ENCODE results near the gene SLC35E3.

SLC35E3 gene

DNA sequence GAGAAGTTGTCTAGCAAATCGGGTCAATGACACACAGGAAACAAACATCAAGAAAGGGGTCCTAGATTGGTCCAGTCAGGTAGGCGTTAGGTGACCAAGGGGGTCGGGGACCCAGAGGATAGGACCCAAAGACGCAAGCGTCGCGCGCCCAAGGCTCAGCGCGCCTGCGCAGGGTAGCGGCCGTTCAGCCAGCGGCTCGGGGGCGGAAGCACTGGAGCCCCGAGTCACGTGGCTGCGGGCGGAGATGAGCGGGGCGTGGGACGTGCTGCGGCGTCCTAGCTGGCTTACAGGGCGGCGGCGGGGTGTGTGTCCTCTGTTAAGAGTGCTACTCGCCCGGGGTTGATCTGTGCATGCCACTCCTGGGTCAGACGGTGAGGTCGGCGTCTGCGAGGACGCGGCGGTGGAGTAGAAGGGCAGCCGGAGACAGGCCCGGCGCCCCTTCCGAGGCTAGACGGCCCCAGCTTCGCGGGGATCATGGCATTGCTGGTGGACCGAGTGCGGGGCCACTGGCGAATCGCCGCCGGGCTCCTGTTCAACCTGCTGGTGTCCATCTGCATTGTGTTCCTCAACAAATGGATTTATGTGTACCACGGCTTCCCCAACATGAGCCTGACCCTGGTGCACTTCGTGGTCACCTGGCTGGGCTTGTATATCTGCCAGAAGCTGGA, at the start of gene SLC35E3:
TSS of gene SLC35E3 (plus strand) at position 273 of the 668 bp plus-strand sequence. CDS start at position 475, 202 bp downstream.
- H3K9me2 ChIP-seq (ENCODE audit: low read depth, low read length): no peaks in the 10 kb centered on the region
- H3K4me1 ChIP-seq (ENCODE audit: insufficient read depth, low read length, severe bottlenecking): peaks cover 49% of the 10 kb centered on the region
- H3K9ac ChIP-seq (ENCODE audit: low read length): peak within 1 kb of the TSS; percentile 82
- peaks cover 31% of the 10 kb centered on the region; the same call in 1 of the 2 replicates for H3K36me3 ChIP-seq (ENCODE audit: insufficient read depth, low read length)
- H3K4me2 ChIP-seq (ENCODE audit: low read length): peak within 1 kb of the TSS; percentile 86
- no peaks in the 10 kb centered on the region for H4K20me1 ChIP-seq (ENCODE audit: insufficient read depth, low read length)
- H3K79me2 ChIP-seq (ENCODE audit: insufficient read depth, low read length): peaks cover 25% of the 10 kb centered on the region
- H3K4me3 ChIP-seq (ENCODE audit: low read depth, low read length, poor library complexity, severe bottlenecking): peak within 1 kb of the TSS; percentile 81
- H2AFZ ChIP-seq (ENCODE audit: low read length): peak within 1 kb of the TSS; percentile 37
- H3K27ac ChIP-seq (ENCODE audit: low read depth, low read length, poor library complexity, severe bottlenecking): peak within 1 kb of the TSS; percentile 83
- no peaks in the 10 kb centered on the region for H3K9me3 ChIP-seq (ENCODE audit: low read length)
- H3K27me3 ChIP-seq (ENCODE audit: insufficient read depth, low read length): no peaks in the 10 kb centered on the region
- TF ChIP-seq, protein P1, sequence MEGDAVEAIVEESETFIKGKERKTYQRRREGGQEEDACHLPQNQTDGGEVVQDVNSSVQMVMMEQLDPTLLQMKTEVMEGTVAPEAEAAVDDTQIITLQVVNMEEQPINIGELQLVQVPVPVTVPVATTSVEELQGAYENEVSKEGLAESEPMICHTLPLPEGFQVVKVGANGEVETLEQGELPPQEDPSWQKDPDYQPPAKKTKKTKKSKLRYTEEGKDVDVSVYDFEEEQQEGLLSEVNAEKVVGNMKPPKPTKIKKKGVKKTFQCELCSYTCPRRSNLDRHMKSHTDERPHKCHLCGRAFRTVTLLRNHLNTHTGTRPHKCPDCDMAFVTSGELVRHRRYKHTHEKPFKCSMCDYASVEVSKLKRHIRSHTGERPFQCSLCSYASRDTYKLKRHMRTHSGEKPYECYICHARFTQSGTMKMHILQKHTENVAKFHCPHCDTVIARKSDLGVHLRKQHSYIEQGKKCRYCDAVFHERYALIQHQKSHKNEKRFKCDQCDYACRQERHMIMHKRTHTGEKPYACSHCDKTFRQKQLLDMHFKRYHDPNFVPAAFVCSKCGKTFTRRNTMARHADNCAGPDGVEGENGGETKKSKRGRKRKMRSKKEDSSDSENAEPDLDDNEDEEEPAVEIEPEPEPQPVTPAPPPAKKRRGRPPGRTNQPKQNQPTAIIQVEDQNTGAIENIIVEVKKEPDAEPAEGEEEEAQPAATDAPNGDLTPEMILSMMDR (IDR thresholded peaks at IDR 0.05; ENCODE audit: low read length): no peak
- no peak for TF ChIP-seq EZH2 (IDR thresholded peaks at IDR 0.05; ENCODE audit: borderline replicate concordance, low read length)
- H3F3A ChIP-seq (ENCODE audit: insufficient read depth, low read length): no peaks in the 10 kb centered on the region

DNA sequence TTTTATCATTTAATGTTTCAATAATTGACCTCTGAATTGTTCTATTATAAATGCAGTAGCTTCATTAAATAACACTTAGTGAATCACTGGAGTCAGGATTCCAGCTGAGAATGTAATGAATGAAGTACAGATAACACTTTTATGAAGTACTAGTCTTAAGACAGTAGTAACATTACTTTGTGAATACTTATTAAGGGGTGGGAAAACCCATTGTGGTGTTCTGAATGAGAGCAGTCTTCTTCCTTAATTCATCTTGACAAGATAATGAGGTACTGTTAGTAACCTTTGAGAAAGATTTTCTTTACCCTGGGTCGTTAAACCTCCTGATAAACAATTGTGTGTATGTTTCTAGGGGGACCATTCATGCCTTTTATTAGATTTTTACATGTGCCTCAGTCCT, 46.5 kb upstream of the SLC35E3 start:
- no peaks in the 10 kb centered on the region for H4K20me1 ChIP-seq (ENCODE audit: insufficient read depth, low read length)
- no peaks in the 10 kb centered on the region for H3K79me2 ChIP-seq (ENCODE audit: insufficient read depth, low read length)
- H3K4me1 ChIP-seq (ENCODE audit: insufficient read depth, low read length, severe bottlenecking): no peaks in the 10 kb centered on the region
- no peaks in the 10 kb centered on the region for H3K9me3 ChIP-seq (ENCODE audit: low read length)
- no peak for TF ChIP-seq EZH2 (IDR thresholded peaks at IDR 0.05; ENCODE audit: borderline replicate concordance, low read length)
- TF ChIP-seq, protein P1 (IDR thresholded peaks at IDR 0.05; ENCODE audit: low read length): no peak
- no peak overlapping the region for H3K4me2 ChIP-seq (ENCODE audit: low read length)
- peaks cover 76% of the 10 kb centered on the region for H3K36me3 ChIP-seq (ENCODE audit: insufficient read depth, low read length)
- no peaks in the 10 kb centered on the region for H3K9me2 ChIP-seq (ENCODE audit: low read depth, low read length)
- no peak overlapping the region for H3K9ac ChIP-seq (ENCODE audit: low read length)
- H3K27me3 ChIP-seq (ENCODE audit: insufficient read depth, low read length): no peaks in the 10 kb centered on the region
- no peaks in the 10 kb centered on the region for H3F3A ChIP-seq (ENCODE audit: insufficient read depth, low read length)
- no peak overlapping the region for H3K4me3 ChIP-seq (ENCODE audit: low read depth, low read length, poor library complexity, severe bottlenecking)
- no peak overlapping the region for H2AFZ ChIP-seq (ENCODE audit: low read length)
- no peak overlapping the region for H3K27ac ChIP-seq (ENCODE audit: low read depth, low read length, poor library complexity, severe bottlenecking)

DNA sequence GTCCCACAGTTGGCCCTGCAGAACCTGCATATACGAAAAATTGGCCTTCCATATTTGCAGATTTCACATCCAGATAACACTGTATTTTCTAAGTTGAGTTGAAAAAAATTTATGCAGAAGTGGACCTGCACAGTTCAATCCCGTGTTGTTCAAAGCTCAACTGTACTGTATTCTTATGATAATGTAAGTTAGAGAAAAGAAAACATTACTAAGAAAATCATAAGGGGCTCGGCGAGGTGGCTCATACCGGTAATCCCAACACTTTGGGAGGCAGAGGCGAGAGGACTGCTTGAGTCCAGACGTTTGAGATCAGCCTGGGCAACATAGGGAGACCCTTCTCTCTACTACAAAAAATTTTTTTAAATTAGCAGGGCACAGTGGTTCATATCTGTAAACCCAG, 18.2 kb upstream of the SLC35E3 start:
- Histone ChIP-seq H3K4me2 (ENCODE audit: low read length) (no peak overlapping the region), H3K27me3 (ENCODE audit: insufficient read depth, low read length) (no peaks in the 10 kb centered on the region), H3K9ac (ENCODE audit: low read length) (no peak overlapping the region), H3F3A (ENCODE audit: insufficient read depth, low read length) (no peaks in the 10 kb centered on the region), H3K79me2 (ENCODE audit: insufficient read depth, low read length) (no peaks in the 10 kb centered on the region), H3K9me2 (ENCODE audit: low read depth, low read length) (no peaks in the 10 kb centered on the region), H4K20me1 (ENCODE audit: insufficient read depth, low read length) (no peaks in the 10 kb centered on the region), H3K4me1 (ENCODE audit: insufficient read depth, low read length, severe bottlenecking) (no peaks in the 10 kb centered on the region), H2AFZ (ENCODE audit: low read length) (no peak overlapping the region), H3K36me3 (ENCODE audit: insufficient read depth, low read length) (peaks cover 80% of the 10 kb centered on the region), H3K4me3 (ENCODE audit: low read depth, low read length, poor library complexity, severe bottlenecking) (no peak overlapping the region), H3K9me3 (ENCODE audit: low read length) (no peaks in the 10 kb centered on the region), H3K27ac (ENCODE audit: low read depth, low read length, poor library complexity, severe bottlenecking) (no peak overlapping the region)
- no peak for TF ChIP-seq EZH2 (IDR thresholded peaks at IDR 0.05; ENCODE audit: borderline replicate concordance, low read length)
- TF ChIP-seq, protein P1 (IDR thresholded peaks at IDR 0.05; ENCODE audit: low read length): no peak

All from OCI-LY1 (cell line).